ENCODE measurements around the gene NXF1. TPM values are rescaled to one million over a fixed set of nuclear protein-coding genes. Genes with fewer than 3 reads are reported as not detected.
A peak's percentile ranks its signal among the peaks of the same experiment; 100 is the strongest.

NXF1 gene
- total and polyA plus RNA-seq, 2 of the 13 experiments (the other 11 are each of a cell fraction or from before 2014, with no cell fraction given) = 30.4 to 30.9 TPM

- TF ChIP-seq ZBED4 (CRISPR knock-in tag; IDR thresholded peaks at IDR 0.05; ENCODE audit: borderline replicate concordance) (peak; percentile 79), SMARCE1 (IDR thresholded peaks at IDR 0.05; ENCODE audit: borderline replicate concordance) (no peak), ZBTB4 (CRISPR knock-in tag; IDR thresholded peaks at IDR 0.05; ENCODE audit: borderline replicate concordance) (no peak), MLX (CRISPR knock-in tag; IDR thresholded peaks at IDR 0.05) (peak; percentile 78), ZNF879 (CRISPR knock-in tag; IDR thresholded peaks at IDR 0.05) (no peak), ZNF296 (CRISPR knock-in tag; conservative IDR thresholded peaks at IDR 0.05) (no peak), HHEX (CRISPR knock-in tag; IDR thresholded peaks at IDR 0.05) (peak; percentile 25; the same call in 1 of the 2 replicates), MNT (IDR thresholded peaks at IDR 0.05) (peak; percentile 41; the same call in 1 of the 2 replicates), NR2F1 (CRISPR knock-in tag; IDR thresholded peaks at IDR 0.05) (peak in 1 of 2 experiments; percentile 86; a peak in 2 of 4 replicates), PAX8 (CRISPR knock-in tag; IDR thresholded peaks at IDR 0.05; ENCODE audit: borderline replicate concordance) (no peak), TFAP4 (IDR thresholded peaks at IDR 0.05; ENCODE audit: borderline replicate concordance, low read depth) (peak; percentile 31; the same call in 1 of the 2 replicates), ZNF350 (CRISPR knock-in tag; IDR thresholded peaks at IDR 0.05; ENCODE audit: borderline replicate concordance, low read depth) (no peak), ZNF577 (CRISPR knock-in tag; IDR thresholded peaks at IDR 0.05; ENCODE audit: borderline replicate concordance, low read depth) (no peak), PAF1 (CRISPR knock-in tag; IDR thresholded peaks at IDR 0.05) (peak; percentile 91), ZEB1 (IDR thresholded peaks at IDR 0.05; ENCODE audit: insufficient replicate concordance, low read depth) (peak; percentile 94), JDP2 (CRISPR knock-in tag; IDR thresholded peaks at IDR 0.05; ENCODE audit: borderline replicate concordance) (peak; percentile 96), STAG1 (CRISPR knock-in tag; IDR thresholded peaks at IDR 0.05) (peak; percentile 17; the same call in 1 of the 2 replicates), YEATS4 (CRISPR knock-in tag; IDR thresholded peaks at IDR 0.05; ENCODE audit: borderline replicate concordance) (peak; percentile 77)
Observed at GRCh38 chr11:62841361-62842170, 36.3 kb upstream of the NXF1 start (continued).
